HEK293T (cell line): ENCODE data around the gene KCTD20.

Source experiments
- SP1 ChIP-seq: fragments of 450-650 bp; IDR thresholded peaks from 2 replicates; pipeline ENCODE4 v1.6.1; 2017
- TARDBP ChIP-seq: fragments of 450-650 bp; IDR thresholded peaks from 2 replicates; pipeline ENCODE4 v1.6.1; 2016
- ZNF384 ChIP-seq: fragments of 450-650 bp; IDR thresholded peaks from 2 replicates; pipeline ENCODE4 v1.6.1; 2016

DNA sequence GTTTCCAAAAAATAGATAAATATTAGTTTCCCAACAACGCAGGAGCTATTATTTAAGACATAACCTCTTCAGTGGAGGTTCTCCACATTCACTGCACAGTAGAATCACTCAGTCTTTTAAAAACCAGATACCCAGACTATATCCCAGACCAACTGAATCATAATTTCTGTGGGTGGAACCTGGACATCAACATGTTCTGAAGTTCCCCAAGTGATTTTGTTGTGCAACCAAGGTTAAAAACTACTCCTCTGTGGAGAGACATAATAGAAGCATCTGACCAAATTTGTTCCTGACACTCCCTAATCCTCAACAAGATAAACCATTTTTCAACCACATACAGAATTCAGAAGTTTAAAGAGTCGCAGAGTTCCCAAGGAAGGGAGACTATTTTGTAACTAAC lies 62.2 kb downstream of the KCTD20 start:
- TF ChIP-seq SP1 (no peak), TARDBP (no peak), ZNF384 (no peak)
